SU-DHL-6 (cell line): Measurements from ENCODE around the gene EML4.

Experiments used
- H2AFZ ChIP-seq: fragments of 200-600 bp; sonication (generic); 2 replicates; pipeline ENCODE4 v1.6.1; 2014; ENCODE audit warnings: low read depth, mild to moderate bottlenecking, moderate library complexity, mixed read lengths, antibody characterized with exemption, low read length; ENCODE audit not compliant: severe bottlenecking
- H3F3A ChIP-seq: fragments of 200-600 bp; shearing (Covaris generic); 2 replicates; pipeline ENCODE4 v1.6.0; 2016; ENCODE audit warnings: antibody characterized with exemption, mild to moderate bottlenecking; ENCODE audit not compliant: insufficient read depth
- H3K27ac ChIP-seq: fragments of 200-600 bp; sonication (generic); 2 replicates; pipeline ENCODE4 v1.5.1; 2016; ENCODE audit warnings: low read depth, mild to moderate bottlenecking, low read length, moderate library complexity, mixed read lengths
- H3K27me3 ChIP-seq: fragments of 200-600 bp; sonication (generic), shearing (Covaris generic); 2 replicates; pipeline ENCODE4 v1.6.0; 2014; ENCODE audit warnings: mild to moderate bottlenecking, low read length
- H3K36me3 ChIP-seq: fragments of 200-600 bp; sonication (generic); 2 replicates; pipeline ENCODE4 v1.6.1; 2014; ENCODE audit warnings: mild to moderate bottlenecking, low read length, mixed read lengths
- H3K4me2 ChIP-seq: fragments of 300-600, 200-600 bp; shearing (Covaris generic), sonication (generic); 2 replicates; pipeline ENCODE4 v1.6.0; 2014; ENCODE audit warnings: low read length, low read depth, mild to moderate bottlenecking; ENCODE audit not compliant: poor library complexity, severe bottlenecking
- H3K4me3 ChIP-seq: fragments of 200-600 bp; sonication (generic); 2 replicates; pipeline ENCODE4 v1.5.1; 2014; ENCODE audit warnings: antibody characterized with exemption, low read length, mild to moderate bottlenecking, mixed read lengths; ENCODE audit not compliant: insufficient read depth, poor library complexity, severe bottlenecking
- H3K79me2 ChIP-seq: fragments of 200-600 bp; sonication (generic); 2 replicates; pipeline ENCODE4 v1.6.1; 2014; ENCODE audit warnings: mild to moderate bottlenecking, low read length, moderate library complexity; ENCODE audit not compliant: insufficient read depth
- H3K9ac ChIP-seq: fragments of 200-600 bp; sonication (generic); 2 replicates; pipeline ENCODE4 v1.7.0; 2014; ENCODE audit warnings: mild to moderate bottlenecking, low read length
- H3K9me2 ChIP-seq: fragments of 200-600 bp; sonication (generic); replicated peaks from 2 replicates; pipeline ENCODE4 v1.6.1; 2014; ENCODE audit warnings: low read length; ENCODE audit not compliant: insufficient read depth
- H3K9me3 ChIP-seq: fragments of 200-600 bp; sonication (generic); 2 replicates; pipeline ENCODE4 v1.6.1; 2014; ENCODE audit warnings: low read length, mixed read lengths; ENCODE audit not compliant: insufficient read depth
- H4K20me1 ChIP-seq: fragments of 200-600 bp; sonication (generic); 2 replicates; pipeline ENCODE4 v1.6.1; 2014; ENCODE audit warnings: low read depth, mild to moderate bottlenecking, antibody characterized with exemption, low read length, moderate library complexity, mixed read lengths
- CTCF ChIP-seq: fragments of 200-600 bp; sonication (generic); IDR thresholded peaks from one replicate; pipeline ENCODE4 v1.5.1; 2017; ENCODE audit warnings: antibody characterized with exemption, mild to moderate bottlenecking, low read length, moderate library complexity; ENCODE audit not compliant: insufficient read depth, poor library complexity, severe bottlenecking
- EZH2phosphoT487 ChIP-seq: fragments of 200-600 bp; sonication (generic), shearing (Covaris generic); conservative IDR thresholded peaks from 2 replicates; pipeline ENCODE4 v1.6.1; 2018; ENCODE audit warnings: mild to moderate bottlenecking, antibody characterized with exemption, low read length, moderate library complexity, mixed read lengths

EML4 gene

DNA sequence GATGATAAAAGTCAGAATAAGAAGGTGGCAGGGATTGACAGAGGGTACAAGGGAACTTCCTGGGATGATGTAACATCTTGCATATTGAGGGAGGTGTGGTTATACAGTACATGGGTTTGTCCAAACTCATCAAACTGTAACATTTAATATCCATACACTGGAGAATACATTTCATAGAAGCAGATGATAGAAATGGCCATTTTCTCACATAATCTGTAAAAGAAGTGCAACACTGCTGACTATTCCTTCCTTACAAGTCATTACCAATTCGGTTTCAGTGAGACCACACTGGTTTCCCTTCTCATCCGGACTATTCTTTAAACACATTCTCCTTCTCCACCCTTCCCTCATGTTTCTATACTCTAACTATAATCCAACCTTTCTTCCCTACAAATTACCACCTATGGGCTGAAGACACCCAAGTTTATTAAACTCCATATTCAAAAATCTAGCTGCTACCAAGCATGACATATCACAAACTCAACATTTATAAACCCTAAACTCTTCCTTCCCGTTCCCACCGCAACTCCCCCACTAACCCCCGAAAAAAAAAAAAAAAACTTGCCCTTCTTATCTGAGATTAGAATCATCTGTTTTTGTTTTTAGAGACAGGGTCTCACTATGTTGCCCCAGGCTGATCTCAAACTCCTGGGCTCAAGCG, 190.3 kb downstream of the EML4 start:
- 0 out of 2 replicates have a peak overlapping the region, but pooled peaks have one; percentile 89 for H3K27ac ChIP-seq
- H3F3A ChIP-seq: peaks cover 10% of the 10 kb centered on the region; the same call in 1 of the 2 replicates
- peaks cover 65% of the 10 kb centered on the region for H3K79me2 ChIP-seq
- no peaks in the 10 kb centered on the region for H3K36me3 ChIP-seq
- TF ChIP-seq CTCF: no peak
- no peak for TF ChIP-seq EZH2phosphoT487
- no peaks in the 10 kb centered on the region for H3K9me2 ChIP-seq
- H3K27me3 ChIP-seq: no peaks in the 10 kb centered on the region
- peak overlapping the region; percentile 80 for H3K4me2 ChIP-seq
- H4K20me1 ChIP-seq: no peaks in the 10 kb centered on the region; the same call in 1 of the 2 replicates
- no peaks in the 10 kb centered on the region for H3K9me3 ChIP-seq
- peak overlapping the region; percentile 97 for H3K9ac ChIP-seq
- no peak overlapping the region for H2AFZ ChIP-seq
- peak overlapping the region; percentile 97 for H3K4me3 ChIP-seq

DNA sequence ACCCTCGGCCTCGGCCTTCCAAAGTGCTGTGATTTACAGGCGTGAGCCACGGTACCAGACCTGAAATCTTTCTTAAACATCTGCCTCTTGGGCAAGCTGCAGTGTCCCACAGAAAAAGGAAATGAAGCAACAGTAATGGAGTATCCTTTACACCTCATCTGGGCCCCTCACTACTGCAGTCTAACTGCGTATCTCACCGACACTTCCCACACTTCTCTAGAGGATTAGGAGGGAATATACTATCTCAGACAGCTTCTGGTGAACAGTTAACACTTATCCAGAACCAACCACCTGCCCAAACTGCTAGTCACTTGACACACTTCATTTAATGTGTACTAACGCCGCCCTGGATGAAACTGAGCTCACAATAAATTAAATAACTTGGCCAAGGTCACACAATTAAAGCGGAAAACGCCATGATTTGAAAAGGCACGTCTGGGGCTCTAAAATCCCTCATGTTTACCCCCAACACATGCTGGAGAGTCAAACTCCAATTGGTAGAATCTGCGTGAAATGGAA, 190.9 kb downstream of the EML4 start:
- Histone ChIP-seq H2AFZ (no peak overlapping the region), H3K9me3 (no peaks in the 10 kb centered on the region), H3K9ac (peak overlapping the region; percentile 97), H3K27ac (peak overlapping the region; percentile 89), H3K79me2 (peaks cover 59% of the 10 kb centered on the region), H4K20me1 (no peaks in the 10 kb centered on the region; the same call in 1 of the 2 replicates), H3K4me2 (peak overlapping the region; percentile 80), H3F3A (peaks cover 8% of the 10 kb centered on the region; the same call in 1 of the 2 replicates), H3K4me3 (peak overlapping the region; percentile 97), H3K36me3 (no peaks in the 10 kb centered on the region), H3K9me2 (no peaks in the 10 kb centered on the region), H3K27me3 (no peaks in the 10 kb centered on the region)
- TF ChIP-seq EZH2phosphoT487 (no peak), CTCF (no peak)

DNA sequence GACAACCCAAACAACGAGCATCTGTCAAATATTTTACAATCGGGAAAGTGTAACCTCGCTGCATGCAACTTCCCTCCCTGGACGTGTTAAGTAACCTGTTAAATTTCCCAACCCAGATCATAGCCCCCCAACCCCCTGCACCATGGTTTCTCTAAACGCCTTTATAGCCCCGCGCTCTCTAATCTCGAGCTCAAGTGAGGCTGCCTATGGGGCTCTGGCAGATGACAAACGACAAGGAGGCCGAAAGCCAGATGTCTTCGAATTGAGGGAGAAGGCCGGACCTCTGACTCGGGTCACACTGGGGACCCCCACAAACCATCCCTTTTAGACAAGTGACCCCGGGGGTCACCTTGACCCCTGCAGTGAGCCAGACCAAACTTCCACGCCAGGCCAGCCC, 191.3 kb downstream of the EML4 start:
- Histone ChIP-seq H4K20me1 (no peaks in the 10 kb centered on the region; the same call in 1 of the 2 replicates), H3K4me2 (peak overlapping the region; percentile 80), H3K4me3 (peak overlapping the region; percentile 97), H2AFZ (peak overlapping the region; percentile 73), H3K9me2 (no peaks in the 10 kb centered on the region), H3K27me3 (no peaks in the 10 kb centered on the region), H3K79me2 (peaks cover 54% of the 10 kb centered on the region), H3K9ac (peak overlapping the region; percentile 97), H3K27ac (peak overlapping the region; percentile 89), H3K36me3 (no peaks in the 10 kb centered on the region), H3F3A (peaks cover 5% of the 10 kb centered on the region; the same call in 1 of the 2 replicates), H3K9me3 (no peaks in the 10 kb centered on the region)
- TF ChIP-seq CTCF (no peak), EZH2phosphoT487 (no peak)
